T47D (cell line): ENCODE data around the gene TMEM258.

Experiments used
- DNase-seq, 2 experiments: peaks; one replicate each; pipeline versions ENCODE4 v3.0.0 to v3.0.0-alpha.2; 2011 to 2012; ENCODE audit warnings: low read depth in 1 of 2, low spot score in 1 of 2
- JUND ChIP-seq: IDR thresholded peaks from 2 replicates; pipeline ENCODE4 v1.6.1; 2012; ENCODE audit warnings: low read depth
- in situ Hi-C: cut with HindIII; loops from 2 replicates; pipeline ENCODE4 v1.10.0; 2016; ENCODE audit warnings: low sequenced_read_pairs, low pct_unique_long_range_greater_than_20kb

The TMEM258 gene

GRCh38 chr11:61800331-61801281 is 8.2 kb upstream of the TMEM258 start:
- in situ Hi-C loops, result no loop called here
- no peak for TF ChIP-seq JUND

GRCh38 chr11:61799665-61800284 is 7.4 kb upstream of the TMEM258 start:
- no peak for TF ChIP-seq JUND

More at GRCh38 chr11:61800331-61801281, 8.2 kb upstream of the TMEM258 start:
- no peak for DNase-seq

GRCh38 chr11:61797263-61797944 is 5.0 kb upstream of the TMEM258 start:
- no peak for TF ChIP-seq JUND
- in situ Hi-C loops, result no loop called here
- peak; percentile 83 to 88 for DNase-seq

More at GRCh38 chr11:61799665-61800284, 7.4 kb upstream of the TMEM258 start:
- in situ Hi-C loops, result no loop called here
- no peak for DNase-seq

GRCh38 chr11:61795876-61796526 is 3.6 kb upstream of the TMEM258 start:
- no peak for DNase-seq
- in situ Hi-C loops, result no loop called here
- no peak for TF ChIP-seq JUND

- TF ChIP-seq JUND, result no peak
- in situ Hi-C loops, result no loop called here
- no peak for DNase-seq
Measured at GRCh38 chr11:61795459-61795858, 3.1 kb upstream of the TMEM258 start.

- TF ChIP-seq JUND, result no peak
- no peak for DNase-seq
- in situ Hi-C loops, result no loop called here
Measured at GRCh38 chr11:61794579-61794978, 2.2 kb upstream of the TMEM258 start.

- no peak for DNase-seq
- TF ChIP-seq JUND, result no peak
- in situ Hi-C loops, result no loop called here
Measured at GRCh38 chr11:61793829-61794204, 1.4 kb upstream of the TMEM258 start.

GRCh38 chr11:61793083-61793828 is 857 bp upstream of the TMEM258 start:
- DNase-seq, result no peak
- in situ Hi-C loops, result no loop called here
- TF ChIP-seq JUND, result no peak

- in situ Hi-C loops, result no loop called here
- DNase-seq, result peak in 1 of 2 experiments; percentile 82
- TF ChIP-seq JUND, result no peak
Measured at GRCh38 chr11:61791737-61792309, 576 bp downstream of the TMEM258 start.

GRCh38 chr11:61787928-61788491 is 4.4 kb downstream of the TMEM258 start:
- no peak for TF ChIP-seq JUND
- in situ Hi-C loops, result no loop called here
- peak in 1 of 2 experiments; percentile 65 for DNase-seq

- DNase-seq, result no peak
- TF ChIP-seq JUND, result no peak
- in situ Hi-C loops, result no loop called here
Measured at GRCh38 chr11:61785837-61786402, 6.5 kb downstream of the TMEM258 start.
